Suprapubic skin (tissue), 4 donors: Measurements from ENCODE around the gene SMC5. TPM values are rescaled to one million over a fixed set of nuclear protein-coding genes. Genes with fewer than 3 reads are reported as not detected.

Experiments
- DNase-seq, 2 donors: peaks; one replicate each; pipeline ENCODE4 v3.0.0-alpha.2; 2019; ENCODE audit warnings: low spot score in 2 of 2
- H3K27ac ChIP-seq: fragments of 200-600 bp; sonication (generic); one replicate; pipeline ENCODE4 v1.5.1; 2019
- H3K27me3 ChIP-seq: fragments of 200-600 bp; sonication (generic); one replicate; pipeline ENCODE4 v1.5.1; 2019
- H3K36me3 ChIP-seq: fragments of 200-600 bp; sonication (generic); one replicate; pipeline ENCODE4 v1.5.1; 2019
- H3K4me1 ChIP-seq: fragments of 200-600 bp; sonication (generic); one replicate; pipeline ENCODE4 v1.5.1; 2019
- H3K4me3 ChIP-seq: fragments of 200-600 bp; sonication (generic); one replicate; pipeline ENCODE4 v1.5.1; 2019; ENCODE audit warnings: mild to moderate bottlenecking
- H3K9me3 ChIP-seq: fragments of 200-600 bp; sonication (generic); one replicate; pipeline ENCODE4 v1.5.1; 2019
- CTCF ChIP-seq, 2 donors: fragments of 200-600 bp in 1 of 2; fragments of 450-650 bp in 1 of 2; sonication (generic) in 1 of 2; IDR thresholded peaks; one replicate each; pipeline ENCODE4 v1.5.1; 2016 to 2019; ENCODE audit warnings: antibody characterized with exemption in 2 of 2, mild to moderate bottlenecking in 1 of 2, moderate library complexity in 1 of 2
- EP300 ChIP-seq: sonication (generic); formaldehyde crosslinking; IDR thresholded peaks from one replicate; pipeline ENCODE4 v1.6.1; 2017; ENCODE audit warnings: antibody characterized with exemption
- POLR2A ChIP-seq, 2 donors: fragments of 450-650 bp; IDR thresholded peaks; one replicate each; pipeline ENCODE4 v1.6.1; 2017; ENCODE audit warnings: antibody characterized with exemption in 2 of 2, mild to moderate bottlenecking in 2 of 2, moderate library complexity in 2 of 2
- POLR2AphosphoS5 ChIP-seq, 3 donors: sonication (generic); formaldehyde crosslinking; IDR thresholded peaks; one replicate each; pipeline ENCODE4 v1.6.1; 2017; ENCODE audit warnings: antibody characterized with exemption in 3 of 3
- WGBS: methylation state at CpG from one replicate; pipeline ENCODE4 v1.1.5; 2018; 5-methylcytosine and 5-hydroxymethylcytosine counted together
- total RNA-seq, 4 donors: library from RNA; depleted of rRNA; stranded (reverse); fragments of >200 nt; gene quantifications; one replicate each; pipeline ENCODE4 v1.1.0, GENCODE V29; 2016

SMC5 gene
- total RNA-seq, 4 donors from 2014 or later, result 23.8 to 40.6 (median 27.3) TPM

- H3K4me3 ChIP-seq, result no peak overlapping the region
- no peaks in the 10 kb centered on the region for H3K4me1 ChIP-seq
- DNase-seq, result no peak
- TF ChIP-seq CTCF (IDR thresholded peaks at IDR 0.05) (no peak), POLR2A (IDR thresholded peaks at IDR 0.05) (no peak), EP300 (no peak), POLR2AphosphoS5 (IDR thresholded peaks at IDR 0.05) (no peak)
- H3K27ac ChIP-seq, result no peak overlapping the region
- no peaks in the 10 kb centered on the region for H3K27me3 ChIP-seq
- no peaks in the 10 kb centered on the region for H3K9me3 ChIP-seq
- H3K36me3 ChIP-seq, result peaks cover 55% of the 10 kb centered on the region
- WGBS, result 98% methylated on average over 1 of the region's 1 CpG
Measured at GRCh38 chr9:70297141-70297540, 38.4 kb downstream of the SMC5 start.

DNA sequence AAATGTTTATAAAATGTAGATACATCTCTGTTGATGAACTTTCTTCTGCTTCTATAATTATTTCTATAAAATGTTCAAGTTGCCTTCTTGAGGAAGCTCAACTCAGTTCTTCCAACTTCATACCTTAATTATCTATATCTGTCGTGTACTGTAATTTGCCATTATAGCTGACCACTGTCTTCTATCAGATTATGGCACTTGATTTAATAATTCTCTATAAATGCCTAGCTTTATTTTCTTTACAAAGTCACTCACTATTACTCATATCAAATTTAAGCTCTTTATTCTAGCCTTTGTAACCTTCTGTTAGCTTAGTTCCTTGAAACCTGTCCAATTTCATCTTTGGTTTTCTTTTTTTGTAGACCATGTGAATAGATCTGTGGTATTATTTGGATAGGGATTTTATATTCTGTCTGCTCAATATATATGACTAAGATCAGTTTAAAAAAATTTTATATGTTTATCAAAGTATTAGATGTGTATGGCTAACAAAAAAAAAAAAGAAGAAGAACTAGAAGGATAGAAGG is 39.5 kb downstream of the SMC5 start:
- Histone ChIP-seq H3K4me1 (no peaks in the 10 kb centered on the region), H3K36me3 (peaks cover 60% of the 10 kb centered on the region), H3K9me3 (no peaks in the 10 kb centered on the region), H3K27ac (no peak overlapping the region), H3K4me3 (no peak overlapping the region), H3K27me3 (no peaks in the 10 kb centered on the region)
- WGBS, result 95% methylated on average over 1 of the region's 1 CpG
- no peak for DNase-seq
- TF ChIP-seq EP300 (no peak), CTCF (IDR thresholded peaks at IDR 0.05) (no peak), POLR2A (IDR thresholded peaks at IDR 0.05) (no peak), POLR2AphosphoS5 (IDR thresholded peaks at IDR 0.05) (no peak)

- no peak overlapping the region for H3K4me3 ChIP-seq
- no peak for DNase-seq
- H3K9me3 ChIP-seq, result no peaks in the 10 kb centered on the region
- no peak overlapping the region for H3K27ac ChIP-seq
- TF ChIP-seq POLR2AphosphoS5 (IDR thresholded peaks at IDR 0.05) (no peak), POLR2A (IDR thresholded peaks at IDR 0.05) (no peak), EP300 (no peak), CTCF (IDR thresholded peaks at IDR 0.05) (no peak)
- no peaks in the 10 kb centered on the region for H3K4me1 ChIP-seq
- no peaks in the 10 kb centered on the region for H3K27me3 ChIP-seq
- H3K36me3 ChIP-seq, result peaks cover 69% of the 10 kb centered on the region
- WGBS, result 72% methylated on average over 5 of the region's 5 CpGs
Measured at GRCh38 chr9:70303268-70303667, 44.5 kb downstream of the SMC5 start.

GRCh38 chr9:70304810-70305209 is 46.0 kb downstream of the SMC5 start:
- TF ChIP-seq CTCF (IDR thresholded peaks at IDR 0.05) (no peak), POLR2AphosphoS5 (IDR thresholded peaks at IDR 0.05) (no peak), EP300 (no peak), POLR2A (IDR thresholded peaks at IDR 0.05) (no peak)
- no peak for DNase-seq
- Histone ChIP-seq H3K9me3 (no peaks in the 10 kb centered on the region), H3K27me3 (no peaks in the 10 kb centered on the region), H3K36me3 (peaks cover 67% of the 10 kb centered on the region), H3K4me1 (no peaks in the 10 kb centered on the region), H3K4me3 (no peak overlapping the region), H3K27ac (no peak overlapping the region)

DNA sequence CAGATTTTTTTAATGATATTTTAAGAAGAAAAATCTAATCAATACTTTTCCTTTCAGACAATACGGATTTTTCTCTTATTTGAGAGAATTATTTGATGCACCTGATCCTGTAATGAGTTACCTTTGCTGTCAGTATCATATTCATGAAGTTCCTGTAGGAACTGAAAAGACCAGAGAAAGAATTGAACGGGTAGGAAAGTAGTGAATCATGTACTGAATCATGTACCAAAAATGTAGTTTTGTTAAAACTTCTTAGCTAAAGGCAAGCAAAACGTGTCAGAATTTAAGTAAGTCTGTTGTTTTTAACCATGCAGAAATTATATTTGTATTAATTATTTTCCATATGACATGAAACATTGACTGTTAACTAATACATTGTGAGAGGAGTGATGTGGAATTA is 56.6 kb downstream of the SMC5 start:
- no peak overlapping the region for H3K4me3 ChIP-seq
- no peak overlapping the region for H3K27ac ChIP-seq
- WGBS, result 90% methylated on average over 3 of the region's 3 CpGs
- H3K27me3 ChIP-seq, result no peaks in the 10 kb centered on the region
- peaks cover 55% of the 10 kb centered on the region for H3K36me3 ChIP-seq
- DNase-seq, result no peak
- no peaks in the 10 kb centered on the region for H3K9me3 ChIP-seq
- no peak for TF ChIP-seq POLR2A (IDR thresholded peaks at IDR 0.05)
- TF ChIP-seq EP300, result no peak
- TF ChIP-seq CTCF (IDR thresholded peaks at IDR 0.05), result no peak
- no peak for TF ChIP-seq POLR2AphosphoS5 (IDR thresholded peaks at IDR 0.05)
- H3K4me1 ChIP-seq, result no peaks in the 10 kb centered on the region
